WI38 (cell line): ENCODE results near the gene KRT77.

ENCODE experiments used
- H3K4me3 ChIP-seq: 2 replicates; pipeline ENCODE4 v1.5.1; 2011; ENCODE audit warnings: low read depth, mild to moderate bottlenecking, control low read depth, low read length
- TF ChIP-seq, protein P1 (sequence below): IDR thresholded peaks from 2 replicates; pipeline ENCODE4 v1.5.1; 2012; ENCODE audit warnings: low read depth, mild to moderate bottlenecking, control low read depth, low read length

The KRT77 gene

DNA sequence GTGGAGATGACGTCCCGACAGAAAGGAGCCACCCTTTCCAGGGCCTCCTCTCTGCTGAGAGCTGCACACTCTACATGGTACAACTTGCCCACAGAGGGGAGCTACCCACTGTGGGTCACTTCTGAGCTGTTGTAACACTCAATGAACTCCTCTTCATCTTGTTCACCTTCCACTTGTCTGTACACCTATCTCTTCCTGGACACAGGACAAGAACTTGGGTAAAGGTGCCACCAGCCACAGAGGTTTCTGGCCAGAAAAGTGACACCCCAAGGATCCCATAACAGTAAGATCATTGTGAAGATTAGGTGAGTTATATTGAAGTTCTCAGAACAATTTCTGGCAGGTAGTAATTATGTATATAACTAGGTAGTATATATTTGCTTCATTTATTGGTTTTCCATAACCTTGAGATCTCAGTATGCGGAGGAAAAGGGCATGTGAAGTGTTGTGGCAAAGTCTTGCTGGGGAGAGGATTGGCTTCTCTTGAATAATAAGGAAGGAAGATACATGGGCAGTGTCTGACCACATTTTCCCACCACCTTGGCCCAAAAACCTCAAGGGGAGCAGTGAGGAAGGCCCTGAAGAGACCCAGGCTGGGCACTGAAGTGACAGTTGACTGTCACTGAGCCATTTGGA lies 39.6 kb upstream of the KRT77 start:
- no peak overlapping the region for H3K4me3 ChIP-seq
- TF ChIP-seq, protein P1, sequence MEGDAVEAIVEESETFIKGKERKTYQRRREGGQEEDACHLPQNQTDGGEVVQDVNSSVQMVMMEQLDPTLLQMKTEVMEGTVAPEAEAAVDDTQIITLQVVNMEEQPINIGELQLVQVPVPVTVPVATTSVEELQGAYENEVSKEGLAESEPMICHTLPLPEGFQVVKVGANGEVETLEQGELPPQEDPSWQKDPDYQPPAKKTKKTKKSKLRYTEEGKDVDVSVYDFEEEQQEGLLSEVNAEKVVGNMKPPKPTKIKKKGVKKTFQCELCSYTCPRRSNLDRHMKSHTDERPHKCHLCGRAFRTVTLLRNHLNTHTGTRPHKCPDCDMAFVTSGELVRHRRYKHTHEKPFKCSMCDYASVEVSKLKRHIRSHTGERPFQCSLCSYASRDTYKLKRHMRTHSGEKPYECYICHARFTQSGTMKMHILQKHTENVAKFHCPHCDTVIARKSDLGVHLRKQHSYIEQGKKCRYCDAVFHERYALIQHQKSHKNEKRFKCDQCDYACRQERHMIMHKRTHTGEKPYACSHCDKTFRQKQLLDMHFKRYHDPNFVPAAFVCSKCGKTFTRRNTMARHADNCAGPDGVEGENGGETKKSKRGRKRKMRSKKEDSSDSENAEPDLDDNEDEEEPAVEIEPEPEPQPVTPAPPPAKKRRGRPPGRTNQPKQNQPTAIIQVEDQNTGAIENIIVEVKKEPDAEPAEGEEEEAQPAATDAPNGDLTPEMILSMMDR = no peak

DNA sequence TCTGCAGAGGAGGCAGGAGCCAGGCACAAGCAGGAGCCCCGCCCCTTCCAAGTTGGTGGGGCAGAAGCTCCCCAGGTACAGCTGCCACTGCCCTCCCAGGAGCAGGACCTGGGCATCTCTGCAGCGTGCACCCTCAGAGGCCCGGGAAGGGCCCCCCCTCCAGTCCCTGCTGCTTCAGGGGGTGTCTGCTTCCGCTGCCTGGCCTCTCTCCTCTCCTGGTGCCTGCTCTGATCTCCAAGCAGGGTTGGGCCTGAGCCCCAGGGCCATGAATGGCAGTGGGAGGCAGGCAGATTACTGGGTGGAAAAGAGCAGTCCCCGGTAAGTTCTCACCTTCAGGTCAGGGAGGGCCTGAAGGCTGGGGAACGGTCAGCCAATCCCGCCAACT lies 38.9 kb upstream of the KRT77 start:
- TF ChIP-seq, protein P1 = no peak
- H3K4me3 ChIP-seq = no peak overlapping the region

DNA sequence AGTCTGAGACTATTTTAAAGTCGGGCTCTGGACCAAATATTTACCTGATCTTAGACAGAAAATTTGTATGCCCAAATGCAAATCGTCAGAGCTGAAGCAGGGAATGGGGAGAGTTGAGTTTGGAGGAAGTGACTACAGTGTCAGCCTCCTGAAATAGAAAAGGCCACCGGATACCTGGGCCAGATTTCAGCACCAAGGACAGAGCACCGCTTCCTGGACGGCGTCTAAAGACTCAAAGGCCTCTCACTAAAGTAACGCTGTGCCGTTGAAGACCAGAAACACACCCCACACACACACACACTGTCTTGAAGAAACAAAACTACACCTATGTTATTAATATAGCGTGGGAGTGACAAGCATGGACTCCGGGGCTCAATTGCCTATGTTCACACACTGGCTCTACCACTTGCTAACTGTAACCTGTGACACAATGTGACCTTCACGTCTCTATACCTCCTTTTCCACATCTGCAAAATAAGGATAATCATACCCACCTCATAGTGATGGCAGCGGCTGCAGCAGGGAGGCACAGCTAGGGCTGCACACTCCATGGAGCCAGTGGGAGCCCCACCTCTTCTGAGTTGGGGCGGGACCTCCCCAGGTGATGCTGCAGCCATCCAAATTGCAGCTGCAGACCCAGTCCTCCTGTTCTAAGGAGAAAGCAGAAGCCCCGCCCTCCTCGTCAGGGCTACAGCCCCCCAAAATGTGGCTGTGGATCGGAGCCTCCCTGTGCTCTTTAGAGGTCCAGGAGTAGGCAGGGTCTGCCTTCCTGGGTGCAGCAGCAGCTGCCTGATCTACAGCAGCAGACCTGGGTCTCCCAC lies 38.3 kb upstream of the KRT77 start:
- H3K4me3 ChIP-seq = no peak overlapping the region
- TF ChIP-seq, protein P1 = no peak

DNA sequence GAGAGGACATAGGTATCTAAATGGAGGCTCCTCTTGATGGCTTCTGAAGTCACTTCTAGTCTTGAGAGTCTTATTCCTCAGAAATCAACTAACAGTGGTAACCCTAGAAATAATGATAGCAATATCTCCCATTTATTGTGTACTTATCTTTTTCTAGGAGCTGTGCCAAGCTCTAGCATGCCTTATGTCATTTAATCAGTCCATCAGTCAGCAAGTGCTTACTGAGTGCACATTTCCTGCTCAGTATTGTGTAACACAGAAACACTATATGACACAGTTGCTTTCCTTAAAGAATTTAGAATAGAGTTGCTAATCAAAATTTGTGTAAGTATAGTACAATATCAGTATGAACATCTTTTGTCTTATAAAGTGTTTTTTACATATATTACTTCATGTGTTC lies 37.3 kb upstream of the KRT77 start:
- TF ChIP-seq, protein P1 = no peak
- H3K4me3 ChIP-seq = no peak overlapping the region

DNA sequence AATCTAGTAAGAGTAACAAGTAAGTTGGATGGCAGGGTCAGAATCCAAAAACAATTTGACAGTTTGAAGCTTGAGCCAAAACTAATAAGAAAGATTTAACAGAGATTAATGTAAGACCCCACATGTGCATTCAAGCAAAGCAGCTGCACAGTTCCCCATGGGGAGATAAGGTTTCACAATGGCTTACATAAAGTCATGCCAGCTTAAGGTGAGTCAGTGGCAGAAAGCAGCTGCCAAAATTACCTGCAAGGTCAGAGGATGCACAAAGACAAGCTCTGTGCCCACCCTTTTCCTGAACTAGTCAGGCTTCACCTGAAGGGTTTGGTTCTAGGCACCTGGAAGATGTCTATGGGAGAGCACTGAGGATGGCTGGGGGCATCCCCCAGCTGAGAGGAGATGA lies 36.6 kb upstream of the KRT77 start:
- TF ChIP-seq, protein P1 = no peak

DNA sequence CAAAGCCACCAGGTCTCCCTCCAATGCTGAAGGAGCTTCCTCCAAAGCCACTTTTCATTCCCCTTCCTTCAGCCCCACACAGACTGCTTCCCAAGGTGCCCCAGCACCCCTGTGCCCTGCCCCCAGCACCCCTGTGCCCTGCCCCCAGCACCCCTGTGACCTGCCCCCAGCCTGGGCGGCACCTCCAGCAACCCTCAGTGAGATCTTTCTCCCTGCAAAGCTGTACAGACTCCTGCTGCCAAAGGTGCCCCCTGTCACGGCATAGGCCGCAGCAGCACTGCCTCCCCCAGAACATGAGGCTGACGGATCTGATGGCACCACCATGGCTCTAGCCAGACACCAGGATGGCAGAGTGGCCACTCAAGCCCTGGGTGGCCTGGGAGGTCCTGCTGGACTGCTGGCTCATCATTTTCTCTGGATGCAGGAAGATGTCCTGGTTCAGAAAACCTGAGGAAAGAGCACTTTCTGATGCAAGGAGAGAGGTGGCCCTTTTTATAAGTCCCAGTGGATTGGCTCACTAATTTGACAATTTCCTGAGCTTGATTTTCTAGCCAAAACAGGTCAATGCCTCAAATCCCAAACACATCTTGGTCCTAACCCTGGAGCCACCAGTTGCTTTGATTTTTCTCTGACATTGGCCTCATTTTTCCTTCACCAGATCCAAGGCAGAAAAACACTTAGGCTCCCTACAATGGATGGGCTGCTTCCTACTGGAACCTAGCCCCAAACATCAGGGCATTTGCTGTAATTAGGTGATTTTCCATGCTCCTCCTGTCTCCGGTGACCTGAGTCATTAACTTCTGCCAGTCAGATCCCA lies 32.7 kb upstream of the KRT77 start:
- TF ChIP-seq, protein P1 = no peak
- H3K4me3 ChIP-seq = no peak overlapping the region

More for the DNA sequence above, 36.6 kb upstream of the KRT77 start:
- no peak overlapping the region for H3K4me3 ChIP-seq
